Activated CD4-positive, alpha-beta T cell treated with anti-CD3 and anti-CD28 coated beads, Interleukin-2, Interleukin-6, amounts not matched to agents 100 ng/mL and 50 ng/mL, durations not matched to agents 16 hours and 8 hours (primary cell): Measurements from ENCODE around the gene TUT7.
A peak's percentile ranks its signal among the peaks of the same experiment; 100 is the strongest.
"Not testable (repeated sequence)": the region's sequence is repeated elsewhere in the genome, so short reads cannot be mapped to it uniquely, and the experiment has no call there.

Experiments
- DNase-seq: peaks from one replicate; pipeline ENCODE4 v3.0.0-alpha.2; 2020

The TUT7 gene

GRCh38 chr9:86290341-86290740, 63.9 kb downstream of the TUT7 start:
- not testable (repeated sequence) for DNase-seq

- DNase-seq = no peak
These were observed 65.6 kb downstream of the TUT7 start for GRCh38 chr9:86288499-86289198.

- peak; percentile 47 for DNase-seq
These were observed 67.2 kb downstream of the TUT7 start for GRCh38 chr9:86287013-86287412.

- DNase-seq = no peak
These were observed 67.9 kb downstream of the TUT7 start for GRCh38 chr9:86286278-86286677.

GRCh38 chr9:86285261-86285660, 68.9 kb downstream of the TUT7 start:
- no peak for DNase-seq

- no peak for DNase-seq
These were observed 71.2 kb downstream of the TUT7 start for GRCh38 chr9:86282979-86283535.

- DNase-seq = peak; percentile 97
These were observed 71.9 kb downstream of the TUT7 start, which contains the start of gene ISCA1 for GRCh38 chr9:86282077-86282978. ISCA1 (minus strand) TSS chr9:86282538; CDS start chr9:86282458, 80 bp downstream.

- no peak for DNase-seq
These were observed 72.6 kb downstream of the TUT7 start for GRCh38 chr9:86281593-86282076.

GRCh38 chr9:86280580-86280979, 73.6 kb downstream of the TUT7 start:
- DNase-seq = no peak

GRCh38 chr9:86279839-86280238, 74.4 kb downstream of the TUT7 start:
- DNase-seq = no peak

GRCh38 chr9:86277072-86277471, 77.1 kb downstream of the TUT7 start:
- DNase-seq = no peak

- DNase-seq = no peak
These were observed 78.2 kb downstream of the TUT7 start for GRCh38 chr9:86275962-86276361.

GRCh38 chr9:86274821-86275643, 79.2 kb downstream of the TUT7 start:
- no peak for DNase-seq

- no peak for DNase-seq
These were observed 82.0 kb downstream of the TUT7 start for GRCh38 chr9:86272221-86272620.

GRCh38 chr9:86263876-86264275, 90.3 kb downstream of the TUT7 start:
- no peak for DNase-seq

- DNase-seq = no peak
These were observed 91.7 kb downstream of the TUT7 start for GRCh38 chr9:86262492-86262891.

- no peak for DNase-seq
These were observed 94.7 kb downstream of the TUT7 start, which contains the start of gene C9orf153 for GRCh38 chr9:86259557-86259956. C9orf153 (minus strand) TSS chr9:86259657; CDS start chr9:86229603, 30,054 bp downstream.

- no peak for DNase-seq
These were observed 96.8 kb downstream of the TUT7 start for GRCh38 chr9:86257391-86257790.

GRCh38 chr9:86256653-86257052, 97.6 kb downstream of the TUT7 start:
- DNase-seq = no peak

GRCh38 chr9:86253577-86253976, 100.6 kb downstream of the TUT7 start:
- DNase-seq = no peak

- DNase-seq = no peak
These were observed 101.3 kb downstream of the TUT7 start for GRCh38 chr9:86252870-86253269.

- no peak for DNase-seq
These were observed 104.1 kb downstream of the TUT7 start for GRCh38 chr9:86250123-86250522.

GRCh38 chr9:86248746-86249145, 105.5 kb downstream of the TUT7 start:
- no peak for DNase-seq
